Muscle of arm (tissue), 12 donors: Measurements from ENCODE around the gene LYL1. TPM values are rescaled to one million over a fixed set of nuclear protein-coding genes. Genes with fewer than 3 reads are reported as not detected.

Experiments used
- DNase-seq: peaks from one replicate; pipeline ENCODE4 v3.0.0-alpha.2; 2013
- polyA plus RNA-seq, 12 donors: library from polyadenylated mRNA; unstranded; fragments of 120-200 nt; gene quantifications; one replicate each; pipeline ENCODE4 v1.2.1, GENCODE V29; 2013; ENCODE audit not compliant: insufficient read length in 12 of 12

Gene LYL1
- polyA plus RNA-seq, 12 donors: 2.5 to 10.0 (median 3.6) TPM; not detected in 1

GRCh38 chr19:13110099-13110610 is 7.5 kb upstream of the LYL1 start:
- DNase-seq: no peak

GRCh38 chr19:13109361-13110098 is 6.9 kb upstream of the LYL1 start:
- DNase-seq: no peak

- DNase-seq: no peak
Observed at GRCh38 chr19:13104848-13105711, 2.4 kb upstream of the LYL1 start.

GRCh38 chr19:13104360-13104847 is 1.7 kb upstream of the LYL1 start:
- DNase-seq: no peak

- no peak for DNase-seq
Observed at GRCh38 chr19:13103581-13104359, 1.1 kb upstream of the LYL1 start.

- no peak for DNase-seq
Observed at GRCh38 chr19:13102416-13102665, 317 bp downstream of the LYL1 start.

- no peak for DNase-seq
Observed at GRCh38 chr19:13101590-13102415, 855 bp downstream of the LYL1 start.

- DNase-seq: no peak
Observed at GRCh38 chr19:13100841-13101589, 1.6 kb downstream of the LYL1 start.

GRCh38 chr19:13100031-13100588 is 2.5 kb downstream of the LYL1 start:
- DNase-seq: no peak

GRCh38 chr19:13099073-13099999 is 3.3 kb downstream of the LYL1 start:
- DNase-seq: no peak

GRCh38 chr19:13098277-13099072 is 4.2 kb downstream of the LYL1 start:
- no peak for DNase-seq

- DNase-seq: no peak
Observed at GRCh38 chr19:13097463-13098258, 5.0 kb downstream of the LYL1 start.

- DNase-seq: no peak
Observed at GRCh38 chr19:13097033-13097462, 5.6 kb downstream of the LYL1 start.

- no peak for DNase-seq
Observed at GRCh38 chr19:13095934-13096927, 6.4 kb downstream of the LYL1 start.

GRCh38 chr19:13095393-13095784 is 7.3 kb downstream of the LYL1 start:
- no peak for DNase-seq
